Neural cell (in vitro differentiated cells): ENCODE data around the gene TLN1. TPM values are rescaled to one million over a fixed set of nuclear protein-coding genes. Genes with fewer than 3 reads are reported as not detected.

ENCODE experiments used
- H2AFZ ChIP-seq: fragments of 200-600, 300-800 bp; sonication (generic), shearing (Covaris generic); 2 replicates; pipeline ENCODE4 v1.6.0; 2014; ENCODE audit warnings: low read depth, mild to moderate bottlenecking, antibody characterized with exemption, low read length, moderate library complexity
- H3F3A ChIP-seq: fragments of 200-600 bp; shearing (Covaris generic); 2 replicates; pipeline ENCODE4 v1.6.1; 2016; ENCODE audit warnings: mild to moderate bottlenecking, moderate library complexity, mixed read lengths, antibody characterized with exemption, low read length; ENCODE audit not compliant: insufficient read depth, poor library complexity, severe bottlenecking
- H3K27ac ChIP-seq: fragments of 200-600, 300-800 bp; sonication (generic), shearing (Covaris generic); 2 replicates; pipeline ENCODE4 v1.5.1; 2014; ENCODE audit warnings: mild to moderate bottlenecking, low read length, moderate library complexity
- H3K27me3 ChIP-seq: fragments of 300-800, 200-600 bp; sonication (generic), shearing (Covaris generic); 2 replicates; pipeline ENCODE4 v1.6.0; 2014; ENCODE audit warnings: mild to moderate bottlenecking, low read depth, low read length, moderate library complexity; ENCODE audit not compliant: insufficient read depth
- H3K36me3 ChIP-seq: fragments of 300-800, 200-600 bp; sonication (generic), shearing (Covaris generic); 2 replicates; pipeline ENCODE4 v1.5.1; 2014; ENCODE audit warnings: mild to moderate bottlenecking, antibody characterized with exemption, low read length, moderate library complexity; ENCODE audit not compliant: insufficient read depth
- H3K4me2 ChIP-seq: fragments of 300-800, 200-600 bp; sonication (generic), shearing (Covaris generic); 2 replicates; pipeline ENCODE4 v1.6.0; 2014; ENCODE audit warnings: mild to moderate bottlenecking, low read length
- H3K4me3 ChIP-seq: fragments of 300-800, 200-600 bp; sonication (generic), shearing (Covaris generic); 2 replicates; pipeline ENCODE4 v1.5.1; 2014; ENCODE audit warnings: mild to moderate bottlenecking, low read length, moderate library complexity
- H3K79me2 ChIP-seq: fragments of 200-600 bp; shearing (Covaris generic); replicated peaks from 2 replicates; pipeline ENCODE4 v1.6.0; 2014; ENCODE audit warnings: mild to moderate bottlenecking, low read length, moderate library complexity; ENCODE audit not compliant: insufficient read depth
- H3K9ac ChIP-seq: fragments of 300-800, 200-600 bp; sonication (generic), shearing (Covaris generic); 2 replicates; pipeline ENCODE4 v1.6.1; 2016; ENCODE audit warnings: mild to moderate bottlenecking, low read length, mixed read lengths
- H3K9me2 ChIP-seq: fragments of 200-600 bp; shearing (Covaris generic); 2 replicates; pipeline ENCODE4 v1.6.1; 2016; ENCODE audit warnings: mild to moderate bottlenecking, low read length, mixed read lengths; ENCODE audit not compliant: insufficient read depth
- H3K9me3 ChIP-seq: fragments of 200-600, 300-800 bp; sonication (generic), shearing (Covaris generic); 2 replicates; pipeline ENCODE4 v1.6.1; 2016; ENCODE audit warnings: mild to moderate bottlenecking, mixed run types, low read length, moderate library complexity, mixed read lengths
- H4K20me1 ChIP-seq: fragments of 200-600 bp; shearing (Covaris generic); 2 replicates; pipeline ENCODE4 v1.6.1; 2016; ENCODE audit warnings: mild to moderate bottlenecking, mixed run types; ENCODE audit not compliant: insufficient read depth
- CTCF ChIP-seq: fragments of 450-650 bp; IDR thresholded peaks from 2 replicates; pipeline ENCODE4 v1.5.1; 2014; ENCODE audit warnings: antibody characterized with exemption, mild to moderate bottlenecking, moderate library complexity; ENCODE audit not compliant: poor library complexity, severe bottlenecking
- EP300 ChIP-seq: fragments of 450-650 bp; conservative IDR thresholded peaks from 2 replicates; pipeline ENCODE4 v1.6.1; 2014; ENCODE audit warnings: antibody characterized with exemption, mild to moderate bottlenecking, moderate library complexity; ENCODE audit not compliant: poor library complexity, severe bottlenecking
- EZH2 ChIP-seq: fragments of 200-600, 300-800 bp; shearing (Covaris generic), sonication (generic); IDR thresholded peaks from 2 replicates; pipeline ENCODE4 v1.6.1; 2014; ENCODE audit warnings: antibody characterized with exemption, low read length, borderline replicate concordance, mild to moderate bottlenecking; ENCODE audit not compliant: insufficient read depth, poor library complexity, severe bottlenecking
- MXI1 ChIP-seq: fragments of 450-650 bp; conservative IDR thresholded peaks from 2 replicates; pipeline ENCODE4 v1.6.1; 2014; ENCODE audit warnings: antibody characterized with exemption, mild to moderate bottlenecking; ENCODE audit not compliant: poor library complexity, severe bottlenecking
- POLR2AphosphoS5 ChIP-seq: IDR thresholded peaks from 2 replicates; pipeline ENCODE4 v1.6.1; 2012
- RAD21 ChIP-seq: fragments of 450-650 bp; conservative IDR thresholded peaks from 2 replicates; pipeline ENCODE4 v1.6.1; 2014; ENCODE audit warnings: antibody characterized with exemption, mild to moderate bottlenecking, moderate library complexity
- REST ChIP-seq: IDR thresholded peaks from 2 replicates; pipeline ENCODE4 v1.6.1; 2012; ENCODE audit warnings: borderline replicate concordance
- TAF1 ChIP-seq: IDR thresholded peaks from 2 replicates; pipeline ENCODE4 v1.6.1; 2012; ENCODE audit warnings: low read depth
- polyA plus RNA-seq: library from polyadenylated mRNA; depleted of rRNA; stranded (reverse); fragments of >200 nt; gene quantifications from 2 replicates; pipeline ENCODE4 v1.2.3, GENCODE V29; 2014

Gene TLN1
- polyA plus RNA-seq, 1 donor from 2014 or later: 7.1 TPM

GRCh38 chr9:35713578-35713977, 18.4 kb downstream of the TLN1 start:
- Histone ChIP-seq H3K9me3 (no peaks in the 10 kb centered on the region), H3K9me2 (no peaks in the 10 kb centered on the region), H3K36me3 (peaks cover 7% of the 10 kb centered on the region), H3K9ac (no peak overlapping the region), H3K4me3 (no peak overlapping the region), H2AFZ (no peak overlapping the region), H3K27me3 (no peaks in the 10 kb centered on the region), H3K79me2 (no peaks in the 10 kb centered on the region), H4K20me1 (no peaks in the 10 kb centered on the region), H3K4me2 (no peak overlapping the region), H3F3A (no peaks in the 10 kb centered on the region), H3K27ac (no peak overlapping the region)
- TF ChIP-seq RAD21 (no peak), CTCF (no peak), REST (no peak), TAF1 (no peak), POLR2AphosphoS5 (no peak), MXI1 (no peak)

GRCh38 chr9:35712762-35713400, 19.1 kb downstream of the TLN1 start:
- Histone ChIP-seq H3K9me2 (no peaks in the 10 kb centered on the region), H3F3A (no peaks in the 10 kb centered on the region), H3K36me3 (peaks cover 12% of the 10 kb centered on the region), H3K4me3 (no peak overlapping the region), H3K79me2 (no peaks in the 10 kb centered on the region), H3K27me3 (no peaks in the 10 kb centered on the region), H3K4me2 (no peak overlapping the region), H4K20me1 (no peaks in the 10 kb centered on the region), H3K9ac (no peak overlapping the region), H3K9me3 (no peaks in the 10 kb centered on the region), H2AFZ (no peak overlapping the region), H3K27ac (no peak overlapping the region)
- TF ChIP-seq CTCF: no peak
- no peak for TF ChIP-seq EP300
- TF ChIP-seq POLR2AphosphoS5: no peak
- TF ChIP-seq REST: no peak
- no peak for TF ChIP-seq TAF1
- no peak for TF ChIP-seq EZH2
